ENCODE measurements around the gene BAD.
"Not testable (repeated sequence)": the region's sequence is repeated elsewhere in the genome, so short reads cannot be mapped to it uniquely, and the experiment has no call there.

Gene BAD

GRCh38 chr11:64284048-64284961, at the start of gene BAD:
Gene BAD, minus strand, starts transcription at chr11:64284665. Its CDS starts 297 bp downstream, at chr11:64284368.
- DNase-seq, result peak; percentile 98

DNA sequence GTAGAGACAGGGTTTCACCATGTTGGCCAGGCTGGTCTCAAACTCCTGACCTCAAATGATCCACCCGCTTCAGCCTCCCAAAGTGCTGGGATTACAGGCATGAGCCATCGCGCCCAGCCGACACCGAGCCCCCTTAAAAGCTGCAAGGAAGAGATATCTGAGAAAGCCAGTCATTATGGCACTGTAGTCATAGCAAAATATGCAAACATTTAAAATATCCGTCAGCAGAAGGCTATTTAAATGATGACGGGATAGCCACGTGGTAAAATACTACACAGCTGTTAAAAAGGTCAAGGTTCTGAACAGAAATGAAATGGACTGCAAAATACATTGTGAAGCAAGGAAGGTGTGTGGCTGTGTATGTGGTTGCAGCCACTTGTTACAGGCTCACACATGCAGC, 49.1 kb upstream of the BAD start:
- no peak for DNase-seq

DNA sequence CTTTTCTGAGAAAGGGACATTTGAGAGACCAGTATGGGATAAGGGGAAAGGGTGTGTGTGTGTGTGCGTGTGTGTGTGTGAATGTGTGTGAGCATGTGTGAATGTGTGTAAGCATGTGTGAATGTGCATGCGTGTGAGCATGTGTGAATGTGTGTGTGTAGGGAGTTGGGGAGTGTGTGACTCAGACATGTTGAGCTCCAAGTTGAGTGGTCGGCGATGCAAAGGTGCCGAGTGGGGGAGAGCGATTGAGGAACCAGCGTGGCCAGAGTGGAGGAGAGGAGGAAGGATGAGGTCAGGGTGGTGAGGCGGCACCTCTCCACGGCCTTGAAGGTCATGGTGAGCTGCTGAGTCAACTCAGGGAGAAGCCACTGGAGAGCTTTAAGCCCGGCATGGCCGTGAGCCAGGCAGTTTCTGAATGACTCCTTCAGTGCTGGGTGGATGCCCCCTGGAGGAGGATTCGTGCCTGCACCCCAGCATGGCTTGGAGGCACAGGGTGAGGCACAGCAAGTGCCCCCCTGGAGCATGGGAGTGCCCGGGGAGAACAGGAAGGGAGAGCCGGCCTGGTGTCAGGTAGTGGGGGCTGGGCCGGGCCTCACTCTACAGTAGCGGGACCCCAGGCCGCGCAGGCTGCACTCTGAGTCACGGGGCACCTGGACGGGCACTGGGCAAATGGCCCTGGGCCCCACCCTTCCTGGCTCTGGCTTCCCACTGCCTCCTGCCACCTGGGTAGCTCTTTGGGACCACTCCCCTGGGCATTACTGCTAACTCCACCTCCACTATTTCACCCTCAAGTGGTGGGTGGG, 47.3 kb upstream of the BAD start:
- DNase-seq, result peak; percentile 94

- no peak for DNase-seq
Observed at GRCh38 chr11:64330888-64331287, 46.4 kb upstream of the BAD start.

GRCh38 chr11:64327993-64328392, 43.5 kb upstream of the BAD start:
- DNase-seq, result no peak

DNA sequence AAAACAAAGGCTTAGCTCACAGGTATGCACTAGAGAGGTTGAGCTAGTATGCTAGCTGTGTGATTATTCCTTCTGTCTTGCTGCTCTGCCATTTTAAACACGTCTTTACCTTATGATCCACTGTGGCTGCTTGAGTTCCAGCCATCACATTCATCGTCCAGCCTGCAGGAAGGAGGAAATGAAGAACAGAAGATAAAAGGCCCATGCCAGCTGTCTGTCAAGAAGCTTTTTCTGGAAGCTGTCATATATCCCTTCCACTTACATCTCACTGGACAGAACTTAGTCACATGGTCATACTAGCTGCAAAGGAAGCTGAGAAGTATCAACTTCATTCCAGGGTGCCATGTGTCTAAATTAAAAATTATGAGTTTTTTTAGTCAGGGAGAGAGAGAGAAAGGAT, 42.9 kb upstream of the BAD start:
- no peak for DNase-seq

DNA sequence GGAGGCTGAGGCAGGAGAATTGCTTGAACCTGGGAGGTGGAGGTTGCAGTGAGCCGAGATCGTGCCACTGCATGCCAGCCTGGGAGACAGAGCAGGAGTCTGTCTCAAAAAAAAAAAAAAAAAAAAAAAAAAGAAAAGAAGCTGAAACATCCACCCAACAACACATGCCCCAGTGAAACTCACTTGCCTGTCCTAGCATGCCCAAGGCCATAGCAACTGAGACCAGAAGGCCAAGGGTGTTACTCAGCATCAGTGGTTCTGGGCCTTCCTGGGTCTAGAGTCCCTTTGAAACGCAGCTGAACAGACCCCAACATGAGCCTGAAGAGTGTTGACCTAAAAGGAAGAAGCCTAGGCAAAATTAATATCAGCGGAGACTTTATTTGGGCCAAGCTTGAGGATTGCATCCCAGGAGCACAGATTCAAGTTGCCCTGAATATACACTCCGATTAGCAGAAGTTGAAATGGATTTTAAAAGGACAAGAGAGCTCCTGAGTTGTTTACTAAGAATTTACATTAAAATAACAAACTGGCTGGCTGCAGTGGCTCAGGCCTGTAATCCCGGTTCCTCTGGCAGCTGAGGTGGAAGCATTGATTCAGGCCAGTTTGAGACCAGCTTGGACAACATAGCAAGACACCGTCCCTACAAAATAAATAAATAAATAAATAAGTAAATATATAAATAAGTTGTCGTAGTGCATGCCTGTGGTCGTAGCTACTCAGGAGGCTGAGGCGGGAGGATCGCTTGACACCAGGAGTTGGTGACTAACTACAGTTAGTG, 40.4 kb upstream of the BAD start:
- DNase-seq, result no peak

DNA sequence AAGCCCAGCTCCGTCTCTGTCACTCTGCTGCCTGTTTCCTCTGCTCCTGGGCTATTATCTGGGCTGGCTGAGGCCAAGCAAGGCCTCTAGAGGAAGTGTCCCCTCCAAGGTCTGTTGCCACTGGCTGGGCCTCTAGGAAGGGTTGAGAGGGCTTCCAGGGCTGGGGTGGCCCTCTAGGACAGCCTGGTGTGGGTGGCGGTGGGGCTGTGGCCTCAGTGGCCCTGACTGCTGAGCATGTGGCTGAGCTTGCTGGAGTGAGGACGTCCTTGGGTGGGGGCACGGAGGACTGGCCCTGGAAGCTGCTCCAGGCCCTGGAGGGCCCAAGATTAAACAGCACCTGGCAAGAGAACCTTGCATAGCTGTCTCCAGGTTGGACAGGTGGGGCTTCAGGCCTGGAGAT, 39.5 kb upstream of the BAD start:
- not testable (repeated sequence) for DNase-seq

DNA sequence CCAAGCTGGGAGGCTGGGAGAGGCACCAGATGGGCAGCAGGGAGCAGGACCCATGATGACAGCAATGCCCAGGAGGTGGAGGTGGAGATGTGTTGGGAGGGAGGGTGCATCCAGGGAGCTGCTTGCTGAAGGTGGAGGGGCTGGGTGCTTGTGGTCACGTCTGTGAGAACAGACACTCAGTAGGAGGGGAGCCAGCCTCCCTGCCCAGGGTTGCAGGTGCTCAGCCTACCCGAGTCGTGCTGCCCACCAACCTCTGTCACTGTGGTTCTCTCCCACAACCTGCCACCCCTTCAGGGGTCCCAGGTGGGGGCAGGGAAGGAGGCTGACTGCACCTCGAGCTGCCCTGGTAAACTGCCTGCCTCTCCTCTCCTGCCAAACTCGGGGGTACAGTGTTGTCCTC, 38.9 kb upstream of the BAD start:
- DNase-seq, result no peak

GRCh38 chr11:64322925-64323260, 38.4 kb upstream of the BAD start:
- no peak for DNase-seq

DNA sequence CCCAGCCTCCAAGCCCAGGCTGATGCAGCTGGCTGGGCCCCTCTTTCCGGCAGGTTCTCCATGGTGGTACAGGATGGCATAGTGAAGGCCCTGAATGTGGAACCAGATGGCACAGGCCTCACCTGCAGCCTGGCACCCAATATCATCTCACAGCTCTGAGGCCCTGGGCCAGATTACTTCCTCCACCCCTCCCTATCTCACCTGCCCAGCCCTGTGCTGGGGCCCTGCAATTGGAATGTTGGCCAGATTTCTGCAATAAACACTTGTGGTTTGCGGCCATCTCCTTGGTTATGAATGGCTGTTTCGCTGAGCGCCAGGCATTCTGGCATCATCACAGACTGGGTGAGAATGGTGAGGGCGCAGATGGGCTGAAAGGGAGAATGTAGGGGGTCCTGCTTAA, 37.1 kb upstream of the BAD start:
- no peak for DNase-seq

DNA sequence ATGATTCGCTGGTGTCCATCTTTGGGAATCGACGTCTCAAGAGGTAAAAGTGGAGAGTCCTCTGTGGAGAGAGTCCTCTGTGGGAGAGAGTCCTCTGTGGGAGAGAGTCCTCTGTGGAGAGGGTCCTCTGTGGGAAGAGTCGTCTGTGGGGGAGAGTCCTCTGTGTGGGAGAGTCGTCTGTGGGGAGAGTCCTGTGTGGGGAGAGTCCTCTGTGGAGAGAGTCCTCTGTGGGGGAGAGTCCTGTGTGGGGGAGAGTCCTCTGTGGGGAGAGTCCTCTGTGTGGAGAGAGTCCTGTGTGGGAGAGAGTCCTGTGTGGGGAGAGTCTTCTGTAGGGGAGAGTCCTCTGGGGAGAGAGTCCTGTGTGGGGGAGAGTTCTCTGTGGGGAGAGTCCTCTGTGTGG, 36.6 kb upstream of the BAD start:
- no peak for DNase-seq

DNA sequence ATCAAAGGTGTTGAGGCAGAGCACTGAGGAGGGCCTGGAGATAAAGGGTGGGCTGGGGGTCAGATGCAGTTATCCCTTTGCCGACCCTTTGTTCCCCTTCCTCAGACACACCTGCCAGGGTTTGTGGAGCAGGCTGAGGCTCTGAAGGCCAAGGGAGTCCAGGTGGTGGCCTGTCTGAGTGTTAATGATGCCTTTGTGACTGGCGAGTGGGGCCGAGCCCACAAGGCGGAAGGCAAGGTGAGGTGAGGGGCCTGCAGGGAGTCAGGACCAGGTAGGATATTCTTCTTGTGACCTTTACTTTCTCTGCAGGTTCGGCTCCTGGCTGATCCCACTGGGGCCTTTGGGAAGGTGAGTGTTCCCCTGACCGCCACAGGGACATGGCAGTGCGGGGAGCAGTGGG, 36.1 kb upstream of the BAD start:
- no peak for DNase-seq

- no peak for DNase-seq
Observed at GRCh38 chr11:64318766-64319761, 34.6 kb upstream of the BAD start.

DNA sequence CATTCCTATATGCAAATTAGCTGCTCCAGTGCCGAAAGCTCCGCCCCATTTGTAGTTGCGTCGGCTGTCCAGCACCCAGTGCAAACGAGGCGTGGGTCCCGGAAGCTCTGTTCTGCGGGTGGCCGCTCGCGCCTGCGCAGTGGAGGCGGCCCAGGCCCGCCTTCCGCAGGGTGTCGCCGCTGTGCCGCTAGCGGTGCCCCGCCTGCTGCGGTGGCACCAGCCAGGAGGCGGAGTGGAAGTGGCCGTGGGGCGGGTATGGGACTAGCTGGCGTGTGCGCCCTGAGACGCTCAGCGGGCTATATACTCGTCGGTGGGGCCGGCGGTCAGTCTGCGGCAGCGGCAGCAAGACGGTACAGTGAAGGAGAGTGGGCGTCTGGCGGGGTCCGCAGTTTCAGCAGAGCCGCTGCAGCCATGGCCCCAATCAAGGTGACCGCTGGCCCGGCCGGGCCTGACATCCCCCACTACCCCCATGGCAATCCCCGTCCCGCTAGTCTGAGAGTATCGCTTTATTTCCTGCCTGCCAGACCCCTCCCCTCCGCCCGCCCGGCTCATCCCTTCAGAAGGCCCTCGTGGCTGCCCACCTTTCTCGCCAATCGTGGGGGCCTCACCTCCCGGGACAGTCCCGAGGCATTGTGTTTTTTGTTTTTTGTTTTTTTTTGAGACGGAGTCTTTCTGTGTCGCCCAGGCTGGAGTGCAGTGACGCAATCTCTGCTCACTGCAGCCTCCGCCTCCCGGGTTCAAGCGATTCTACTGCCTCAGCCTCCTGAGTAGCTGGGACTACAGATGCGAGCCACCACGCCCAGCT, 33.7 kb upstream of the BAD start, which contains the start of gene PRDX5:
Gene PRDX5 (plus strand): TSS at position 161 of the 805 bp plus-strand sequence. CDS start 95 bp downstream, at position 256.
- peak; percentile 99 for DNase-seq

GRCh38 chr11:64317325-64317960, 33.0 kb upstream of the BAD start, which contains the start of gene TRMT112:
Gene TRMT112, minus strand, starts transcription at chr11:64317559. Its CDS starts 33 bp downstream, at chr11:64317526.
- peak; percentile 99 for DNase-seq

- DNase-seq, result peak; percentile 78
Observed at GRCh38 chr11:64316672-64317324, 32.3 kb upstream of the BAD start.

DNA sequence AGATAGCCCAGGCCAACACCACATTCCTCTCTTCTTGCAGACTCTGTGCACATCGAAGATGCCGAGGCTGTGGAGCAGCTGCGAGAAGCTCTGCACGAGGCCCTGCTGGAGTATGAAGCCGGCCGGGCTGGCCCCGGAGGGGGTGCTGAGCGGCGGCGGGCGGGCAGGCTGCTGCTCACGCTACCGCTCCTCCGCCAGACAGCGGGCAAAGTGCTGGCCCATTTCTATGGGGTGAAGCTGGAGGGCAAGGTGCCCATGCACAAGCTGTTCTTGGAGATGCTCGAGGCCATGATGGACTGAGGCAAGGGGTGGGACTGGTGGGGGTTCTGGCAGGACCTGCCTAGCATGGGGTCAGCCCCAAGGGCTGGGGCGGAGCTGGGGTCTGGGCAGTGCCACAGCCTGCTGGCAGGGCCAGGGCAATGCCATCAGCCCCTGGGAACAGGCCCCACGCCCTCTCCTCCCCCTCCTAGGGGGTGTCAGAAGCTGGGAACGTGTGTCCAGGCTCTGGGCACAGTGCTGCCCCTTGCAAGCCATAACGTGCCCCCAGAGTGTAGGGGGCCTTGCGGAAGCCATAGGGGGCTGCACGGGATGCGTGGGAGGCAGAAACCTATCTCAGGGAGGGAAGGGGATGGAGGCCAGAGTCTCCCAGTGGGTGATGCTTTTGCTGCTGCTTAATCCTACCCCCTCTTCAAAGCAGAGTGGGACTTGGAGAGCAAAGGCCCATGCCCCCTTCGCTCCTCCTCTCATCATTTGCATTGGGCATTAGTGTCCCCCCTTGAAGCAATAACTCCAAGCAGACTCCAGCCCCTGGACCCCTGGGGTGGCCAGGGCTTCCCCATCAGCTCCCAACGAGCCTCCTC, 31.4 kb upstream of the BAD start:
- not testable (repeated sequence) for DNase-seq

All from activated CD4-positive, alpha-beta T cell treated with anti-CD3 and anti-CD28 coated beads, Interleukin-10, Interleukin-2, amounts not matched to agents 100 ng/mL and 50 ng/mL, durations not matched to agents 16 hours and 8 hours (primary cell).